Fibroblast of villous mesenchyme (primary cell): Measurements from ENCODE around the gene TIGD3. TPM values are rescaled to one million over a fixed set of nuclear protein-coding genes. Genes with fewer than 3 reads are reported as not detected.

Experiments used
- DNase-seq: peaks from one replicate; pipeline ENCODE4 v3.0.0-alpha.2; 2010; ENCODE audit warnings: low read depth
- H3K4me3 ChIP-seq: 2 replicates; pipeline ENCODE4 v1.5.1; 2011; ENCODE audit warnings: low read depth, mild to moderate bottlenecking, low read length
- total RNA-seq: library from RNA; depleted of rRNA; stranded (reverse); fragments of >200 nt; gene quantifications from 2 replicates; pipeline ENCODE4 v1.2.3, GENCODE V29; 2012
- TF ChIP-seq, protein P1 (sequence below): IDR thresholded peaks from 2 replicates; pipeline ENCODE4 v1.5.1; 2012; ENCODE audit warnings: low read depth, mild to moderate bottlenecking, low read length; ENCODE audit not compliant: insufficient read depth

TIGD3 gene
- total RNA-seq, 1 donor, result not detected

DNA sequence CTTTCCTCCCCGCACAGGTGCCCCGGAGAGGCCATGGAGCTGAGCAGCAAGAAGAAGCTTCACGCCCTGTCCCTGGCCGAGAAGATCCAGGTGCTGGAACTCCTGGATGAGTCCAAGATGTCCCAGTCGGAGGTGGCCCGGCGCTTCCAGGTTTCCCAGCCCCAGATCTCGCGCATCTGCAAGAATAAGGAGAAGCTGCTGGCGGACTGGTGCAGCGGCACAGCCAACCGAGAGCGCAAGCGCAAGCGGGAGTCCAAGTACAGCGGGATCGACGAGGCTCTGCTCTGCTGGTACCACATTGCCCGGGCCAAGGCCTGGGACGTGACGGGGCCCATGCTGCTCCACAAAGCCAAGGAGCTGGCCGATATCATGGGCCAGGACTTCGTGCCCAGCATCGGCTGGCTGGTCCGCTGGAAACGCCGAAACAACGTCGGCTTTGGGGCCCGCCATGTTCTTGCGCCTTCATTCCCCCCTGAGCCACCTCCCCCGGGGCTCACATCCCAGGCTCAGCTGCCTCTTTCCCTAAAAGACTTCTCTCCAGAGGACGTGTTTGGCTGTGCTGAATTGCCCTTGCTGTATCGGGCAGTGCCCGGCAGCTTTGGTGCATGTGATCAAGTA is 1.3 kb downstream of the TIGD3 start:
- DNase-seq, result peak; percentile 48
- TF ChIP-seq, protein P1, sequence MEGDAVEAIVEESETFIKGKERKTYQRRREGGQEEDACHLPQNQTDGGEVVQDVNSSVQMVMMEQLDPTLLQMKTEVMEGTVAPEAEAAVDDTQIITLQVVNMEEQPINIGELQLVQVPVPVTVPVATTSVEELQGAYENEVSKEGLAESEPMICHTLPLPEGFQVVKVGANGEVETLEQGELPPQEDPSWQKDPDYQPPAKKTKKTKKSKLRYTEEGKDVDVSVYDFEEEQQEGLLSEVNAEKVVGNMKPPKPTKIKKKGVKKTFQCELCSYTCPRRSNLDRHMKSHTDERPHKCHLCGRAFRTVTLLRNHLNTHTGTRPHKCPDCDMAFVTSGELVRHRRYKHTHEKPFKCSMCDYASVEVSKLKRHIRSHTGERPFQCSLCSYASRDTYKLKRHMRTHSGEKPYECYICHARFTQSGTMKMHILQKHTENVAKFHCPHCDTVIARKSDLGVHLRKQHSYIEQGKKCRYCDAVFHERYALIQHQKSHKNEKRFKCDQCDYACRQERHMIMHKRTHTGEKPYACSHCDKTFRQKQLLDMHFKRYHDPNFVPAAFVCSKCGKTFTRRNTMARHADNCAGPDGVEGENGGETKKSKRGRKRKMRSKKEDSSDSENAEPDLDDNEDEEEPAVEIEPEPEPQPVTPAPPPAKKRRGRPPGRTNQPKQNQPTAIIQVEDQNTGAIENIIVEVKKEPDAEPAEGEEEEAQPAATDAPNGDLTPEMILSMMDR, result no peak
- peak overlapping the region; percentile 56 for H3K4me3 ChIP-seq

DNA sequence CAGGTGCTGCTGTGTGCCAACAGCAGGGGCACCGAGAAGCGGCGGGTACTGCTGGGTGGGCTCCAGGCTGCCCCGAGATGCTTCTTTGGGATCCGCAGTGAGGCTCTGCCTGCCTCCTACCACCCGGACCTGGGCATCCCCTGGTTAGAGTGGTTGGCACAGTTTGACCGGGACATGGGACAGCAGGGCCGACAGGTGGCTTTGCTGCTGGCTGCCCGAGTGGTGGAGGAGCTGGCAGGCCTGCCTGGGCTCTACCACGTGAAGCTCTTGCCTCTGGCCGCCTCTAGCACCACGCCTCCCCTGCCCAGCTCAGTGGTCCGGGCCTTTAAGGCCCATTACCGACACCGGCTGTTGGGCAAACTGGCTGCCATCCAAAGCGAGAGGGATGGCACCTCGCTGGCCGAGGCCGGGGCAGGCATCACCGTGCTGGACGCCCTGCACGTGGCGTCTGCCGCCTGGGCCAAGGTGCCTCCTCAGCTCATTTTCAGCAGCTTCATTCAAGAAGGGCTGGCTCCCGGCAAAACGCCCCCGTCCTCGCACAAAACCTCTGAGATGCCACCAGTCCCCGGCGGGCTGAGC is 1.9 kb downstream of the TIGD3 start:
- TF ChIP-seq, protein P1, result no peak
- DNase-seq, result no peak
- H3K4me3 ChIP-seq, result no peak overlapping the region

DNA sequence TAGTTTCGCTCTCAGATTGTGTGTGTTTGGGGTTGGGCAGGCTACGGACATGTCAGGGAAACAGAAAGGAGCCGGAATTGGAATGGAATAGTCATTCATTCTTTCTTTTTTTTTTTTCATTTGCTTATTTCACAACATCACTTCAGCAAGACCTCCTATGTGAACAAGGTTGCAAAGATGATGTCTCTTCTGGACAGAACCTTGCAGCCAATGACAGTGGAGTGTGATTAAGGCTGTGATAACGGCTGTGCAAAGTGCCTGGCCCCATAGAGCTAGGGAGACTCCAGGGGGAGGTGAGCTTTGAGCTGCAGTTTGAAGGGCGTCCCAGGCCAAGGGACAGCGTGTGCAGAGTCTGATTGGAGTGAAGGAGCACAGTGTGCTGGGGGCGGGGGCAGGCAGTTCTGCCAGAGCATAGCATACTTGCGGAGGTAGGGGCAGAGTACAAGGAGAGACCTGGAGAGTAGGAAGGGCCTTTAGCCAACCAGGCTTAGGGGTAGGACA is 3.4 kb downstream of the TIGD3 start:
- TF ChIP-seq, protein P1, result no peak
- H3K4me3 ChIP-seq, result no peak overlapping the region
- peak; percentile 30 for DNase-seq

DNA sequence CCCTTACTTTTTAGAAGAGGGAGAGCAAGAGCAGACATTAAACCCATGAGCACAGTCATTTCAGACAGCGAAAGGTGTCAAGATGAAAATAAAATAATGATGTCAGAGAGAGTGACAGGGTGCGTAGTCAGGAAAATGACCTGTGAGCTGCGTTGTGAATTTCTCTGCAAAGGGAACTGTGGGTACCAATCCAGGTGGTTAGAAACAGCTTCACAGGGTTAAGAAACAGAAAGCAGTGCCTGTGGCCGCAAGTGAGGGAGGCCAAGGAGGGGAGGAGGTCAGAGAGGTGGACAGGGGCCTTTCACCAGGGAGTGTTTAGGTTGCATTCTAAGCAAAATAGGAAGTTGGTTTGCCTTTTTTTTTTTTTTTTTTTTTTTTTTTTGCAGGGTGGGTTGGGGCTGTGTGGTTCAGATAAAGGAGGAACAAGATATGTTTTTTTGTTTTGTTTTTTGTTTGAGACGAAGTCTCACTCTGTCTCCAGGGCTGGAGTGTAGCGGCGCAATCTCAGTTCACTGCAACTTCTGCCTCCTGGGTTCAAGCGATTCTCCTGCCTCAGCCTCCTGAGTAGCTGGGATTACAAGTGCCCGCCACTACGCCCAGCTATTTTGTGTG is 7.9 kb downstream of the TIGD3 start:
- H3K4me3 ChIP-seq, result no peak overlapping the region
- DNase-seq, result no peak
- TF ChIP-seq, protein P1, result no peak

DNA sequence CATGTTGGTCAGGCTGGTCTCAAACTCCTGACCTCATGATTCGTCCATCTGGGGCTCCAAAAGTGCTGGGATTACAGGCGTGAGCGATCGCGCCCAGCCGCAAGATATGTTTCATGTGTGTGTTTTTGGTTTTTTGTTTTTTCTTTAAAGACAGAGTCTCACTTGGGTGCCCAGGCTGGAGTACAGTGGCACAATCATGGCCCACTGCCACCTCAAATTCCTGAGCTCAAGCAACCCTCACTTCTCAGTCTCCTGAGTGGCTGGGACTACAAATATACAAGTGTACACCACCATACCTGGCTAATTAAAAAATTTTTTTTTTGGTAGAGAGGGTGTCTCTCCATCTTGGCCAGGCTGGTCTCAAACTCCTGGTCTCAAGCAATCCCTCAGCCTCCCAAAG is 8.4 kb downstream of the TIGD3 start:
- TF ChIP-seq, protein P1, result no peak
- H3K4me3 ChIP-seq, result no peak overlapping the region
- DNase-seq, result no peak

DNA sequence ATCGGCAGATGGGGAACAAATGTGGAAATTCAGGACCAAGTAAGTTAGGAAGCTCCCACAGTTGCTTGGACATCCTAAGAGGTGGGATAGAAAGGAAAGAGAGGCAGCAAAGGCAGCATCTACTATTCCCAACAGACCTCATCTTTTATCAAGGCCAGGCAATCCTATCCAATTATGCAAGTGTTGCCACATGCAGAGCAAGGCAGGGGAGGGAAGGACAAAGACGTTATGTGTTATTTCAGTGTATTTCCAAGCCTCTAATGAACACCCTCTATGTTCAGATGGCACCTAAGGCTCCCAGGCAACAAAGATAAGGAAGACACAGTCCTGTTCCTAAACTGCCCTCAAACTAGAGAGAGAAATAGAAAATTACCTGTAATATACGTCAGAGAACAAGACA is 9.2 kb downstream of the TIGD3 start:
- DNase-seq, result no peak
- no peak overlapping the region for H3K4me3 ChIP-seq
- TF ChIP-seq, protein P1, result no peak

DNA sequence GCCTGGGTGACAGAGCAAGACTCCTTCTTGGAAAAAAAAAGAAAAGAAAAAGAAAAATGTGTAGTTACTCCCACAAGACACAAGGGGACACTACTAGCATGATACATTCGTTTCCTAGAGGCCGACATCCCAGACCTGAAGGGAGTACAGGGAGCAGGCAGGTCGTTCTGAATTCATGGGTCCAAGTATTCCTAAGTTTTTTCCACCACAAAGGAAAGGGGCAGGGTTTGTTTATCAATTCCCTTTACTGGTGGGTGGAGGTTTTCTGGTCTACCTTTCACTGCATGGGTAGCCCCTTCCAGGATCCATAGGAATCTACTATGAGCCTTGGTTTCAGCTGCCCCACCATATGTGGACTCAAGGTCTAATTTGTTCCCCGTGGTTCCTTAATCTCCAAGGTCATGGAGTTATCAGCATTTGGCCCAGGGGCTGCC is 11.8 kb downstream of the TIGD3 start:
- DNase-seq, result peak; percentile 92
- TF ChIP-seq, protein P1, result peak; percentile 80
- H3K4me3 ChIP-seq, result no peak overlapping the region
